OCI-LY3 (cell line): ENCODE results near the gene TRPV6.

Experiments
- H2AFZ ChIP-seq: fragments of 200-600, 300-600 bp; shearing (Covaris generic); 2 replicates; pipeline ENCODE4 v1.6.0; 2014; ENCODE audit warnings: antibody characterized with exemption, low read depth, low read length
- H3K27ac ChIP-seq: fragments of 200-600, 300-600 bp; sonication (generic); 2 replicates; pipeline ENCODE4 v1.5.1; 2014; ENCODE audit warnings: mild to moderate bottlenecking, low read length, moderate library complexity, mixed read lengths
- H3K27me3 ChIP-seq: fragments of 200-600, 300-600 bp; sonication (generic); 2 replicates; pipeline ENCODE4 v1.6.1; 2014; ENCODE audit warnings: low read depth, low read length, mixed read lengths
- H3K36me3 ChIP-seq: fragments of 200-600, 300-600 bp; sonication (generic); replicated peaks from 2 replicates; pipeline ENCODE3; 2014; ENCODE audit warnings: low read depth, low read length, mixed read lengths
- H3K4me1 ChIP-seq: fragments of 300-600, 200-600 bp; sonication (generic); 2 replicates; pipeline ENCODE4 v1.6.1; 2014; ENCODE audit warnings: low read length, mixed read lengths
- H3K4me2 ChIP-seq: fragments of 200-600, 300-600 bp; sonication (generic); 2 replicates; pipeline ENCODE4 v1.6.1; 2014; ENCODE audit warnings: low read length, mixed read lengths
- H3K4me3 ChIP-seq: fragments of 300-600, 200-600 bp; sonication (generic); 2 replicates; pipeline ENCODE4 v1.5.1; 2014; ENCODE audit warnings: antibody characterized with exemption, mild to moderate bottlenecking, low read length, moderate library complexity
- H3K79me2 ChIP-seq: fragments of 300-600, 200-600 bp; shearing (Covaris generic); 2 replicates; pipeline ENCODE4 v1.6.1; 2014; ENCODE audit warnings: mild to moderate bottlenecking, low read length, mixed read lengths
- H3K9ac ChIP-seq: fragments of 300-600, 200-600 bp; shearing (Covaris generic); 2 replicates; pipeline ENCODE4 v1.6.0; 2014; ENCODE audit warnings: mild to moderate bottlenecking, low read length, moderate library complexity
- H3K9me3 ChIP-seq: fragments of 200-600, 300-600 bp; shearing (Covaris generic); 2 replicates; pipeline ENCODE4 v1.6.1; 2014; ENCODE audit warnings: low read length, mixed read lengths; ENCODE audit not compliant: insufficient read depth
- H4K20me1 ChIP-seq: fragments of 200-600, 300-600 bp; sonication (generic); 2 replicates; pipeline ENCODE4 v1.6.1; 2016; ENCODE audit warnings: low read length, mixed read lengths; ENCODE audit not compliant: insufficient read depth
- EZH2phosphoT487 ChIP-seq: fragments of 200-600 bp; shearing (Covaris generic); IDR thresholded peaks from 2 replicates; pipeline ENCODE4 v1.6.1; 2018; ENCODE audit warnings: antibody characterized with exemption, mixed run types, low read depth
- TF ChIP-seq, protein P1 (sequence below): fragments of 200-600, 300-600 bp; sonication (generic); IDR thresholded peaks from 2 replicates; pipeline ENCODE4 v1.5.1; 2014; ENCODE audit warnings: antibody characterized with exemption, low read length, low read depth

TRPV6 gene

DNA sequence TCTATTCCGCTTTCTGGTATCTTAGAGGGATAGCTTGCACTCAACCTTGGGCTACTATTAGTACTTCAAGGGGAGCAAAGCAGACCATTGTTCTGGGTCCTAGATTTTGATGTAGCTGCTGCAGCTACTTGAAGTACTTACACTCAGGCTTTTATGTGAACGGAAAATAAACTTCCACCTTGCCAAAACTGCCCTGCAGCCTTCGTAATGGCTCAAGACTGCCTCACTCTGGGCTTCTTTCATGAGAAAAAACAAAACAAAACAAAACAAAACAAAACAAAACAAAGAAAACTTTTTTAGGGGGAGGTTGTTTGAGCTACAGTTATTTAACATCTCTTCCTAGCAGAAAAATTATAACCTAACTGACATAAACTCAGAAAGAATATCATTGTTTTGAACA, 50.1 kb downstream of the TRPV6 start:
- no peak overlapping the region for H3K27ac ChIP-seq
- peaks cover 32% of the 10 kb centered on the region for H3K4me1 ChIP-seq
- no peaks in the 10 kb centered on the region for H3K9me3 ChIP-seq
- no peaks in the 10 kb centered on the region for H3K79me2 ChIP-seq
- H3K27me3 ChIP-seq: no peaks in the 10 kb centered on the region
- no peaks in the 10 kb centered on the region for H3K36me3 ChIP-seq
- no peak overlapping the region for H3K9ac ChIP-seq
- H3K4me3 ChIP-seq: no peak overlapping the region
- H3K4me2 ChIP-seq: no peak overlapping the region
- no peaks in the 10 kb centered on the region for H4K20me1 ChIP-seq
- no peak for TF ChIP-seq EZH2phosphoT487
- TF ChIP-seq, protein P1, sequence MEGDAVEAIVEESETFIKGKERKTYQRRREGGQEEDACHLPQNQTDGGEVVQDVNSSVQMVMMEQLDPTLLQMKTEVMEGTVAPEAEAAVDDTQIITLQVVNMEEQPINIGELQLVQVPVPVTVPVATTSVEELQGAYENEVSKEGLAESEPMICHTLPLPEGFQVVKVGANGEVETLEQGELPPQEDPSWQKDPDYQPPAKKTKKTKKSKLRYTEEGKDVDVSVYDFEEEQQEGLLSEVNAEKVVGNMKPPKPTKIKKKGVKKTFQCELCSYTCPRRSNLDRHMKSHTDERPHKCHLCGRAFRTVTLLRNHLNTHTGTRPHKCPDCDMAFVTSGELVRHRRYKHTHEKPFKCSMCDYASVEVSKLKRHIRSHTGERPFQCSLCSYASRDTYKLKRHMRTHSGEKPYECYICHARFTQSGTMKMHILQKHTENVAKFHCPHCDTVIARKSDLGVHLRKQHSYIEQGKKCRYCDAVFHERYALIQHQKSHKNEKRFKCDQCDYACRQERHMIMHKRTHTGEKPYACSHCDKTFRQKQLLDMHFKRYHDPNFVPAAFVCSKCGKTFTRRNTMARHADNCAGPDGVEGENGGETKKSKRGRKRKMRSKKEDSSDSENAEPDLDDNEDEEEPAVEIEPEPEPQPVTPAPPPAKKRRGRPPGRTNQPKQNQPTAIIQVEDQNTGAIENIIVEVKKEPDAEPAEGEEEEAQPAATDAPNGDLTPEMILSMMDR: no peak
- no peak overlapping the region for H2AFZ ChIP-seq

DNA sequence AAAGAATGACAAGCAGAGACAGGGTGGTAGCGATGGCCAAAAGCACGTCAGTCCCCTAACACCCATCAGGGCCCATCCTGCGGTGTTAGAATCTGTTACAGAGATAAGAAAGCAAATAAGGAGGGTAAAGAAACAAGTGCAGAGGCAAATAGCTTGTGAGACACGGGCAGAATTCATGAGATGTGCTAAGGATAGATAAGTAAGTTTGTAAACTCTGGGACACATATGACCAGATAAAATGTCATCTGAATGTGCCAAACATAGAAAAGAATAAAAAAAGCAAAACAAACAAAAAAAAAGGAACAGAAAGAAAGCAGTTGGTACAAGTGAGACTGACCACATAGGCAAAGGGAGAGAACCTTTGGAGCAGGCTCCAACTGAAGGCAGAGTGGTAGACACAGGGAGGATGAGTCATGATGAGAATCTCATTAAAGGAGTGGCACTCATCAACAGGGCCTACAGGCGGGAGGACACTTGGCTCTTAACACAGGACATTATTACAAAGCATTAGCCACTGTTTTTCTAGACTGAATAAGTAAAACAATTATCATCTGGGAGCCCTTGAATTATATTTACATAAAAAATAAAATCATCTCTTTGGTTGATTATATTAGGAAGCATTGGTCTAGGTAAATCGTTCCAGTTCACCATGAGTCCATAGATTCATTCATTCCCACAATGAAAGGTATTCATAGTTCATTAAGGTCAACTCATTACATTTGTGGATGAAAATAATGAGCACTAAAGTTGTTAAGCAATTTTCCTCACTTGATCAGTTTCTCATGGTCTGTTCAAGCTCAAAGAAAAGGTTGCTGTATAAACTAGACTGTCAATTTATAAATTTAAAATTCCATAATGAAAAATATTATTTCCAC, 52.1 kb downstream of the TRPV6 start:
- H3K36me3 ChIP-seq: no peaks in the 10 kb centered on the region
- H3K4me2 ChIP-seq: 0 out of 2 replicates have a peak overlapping the region, but pooled peaks have one; percentile 18
- no peaks in the 10 kb centered on the region for H3K79me2 ChIP-seq
- no peak overlapping the region for H3K4me3 ChIP-seq
- no peak overlapping the region for H2AFZ ChIP-seq
- TF ChIP-seq EZH2phosphoT487: no peak
- TF ChIP-seq, protein P1: no peak
- peaks cover 32% of the 10 kb centered on the region for H3K4me1 ChIP-seq
- H3K27ac ChIP-seq: no peak overlapping the region
- H3K9ac ChIP-seq: no peak overlapping the region
- no peaks in the 10 kb centered on the region for H4K20me1 ChIP-seq
- H3K9me3 ChIP-seq: no peaks in the 10 kb centered on the region
- no peaks in the 10 kb centered on the region for H3K27me3 ChIP-seq

DNA sequence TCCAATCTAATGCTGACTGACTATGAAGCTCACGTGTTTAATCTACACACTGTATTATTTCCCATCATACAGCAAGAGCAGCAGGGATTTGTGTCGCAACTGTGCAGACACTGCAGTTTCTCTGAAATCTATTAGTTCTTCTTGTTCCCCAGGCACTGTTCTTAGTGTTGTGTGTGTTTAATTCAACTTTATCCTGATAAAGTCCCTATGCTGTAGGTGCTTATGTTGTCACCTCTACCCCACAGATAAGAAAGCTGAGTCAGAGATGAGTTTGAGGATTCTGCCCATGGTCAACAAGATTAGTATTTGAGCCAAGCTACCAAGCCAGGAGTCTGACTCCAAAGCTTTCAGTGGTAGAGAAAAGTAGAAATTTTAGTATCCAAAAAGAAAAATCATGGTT, 53.1 kb downstream of the TRPV6 start:
- TF ChIP-seq, protein P1: no peak
- TF ChIP-seq EZH2phosphoT487: no peak
- H3K36me3 ChIP-seq: no peaks in the 10 kb centered on the region
- H3K4me1 ChIP-seq: peaks cover 32% of the 10 kb centered on the region
- H3K4me2 ChIP-seq: peak overlapping the region; percentile 29
- H3K79me2 ChIP-seq: no peaks in the 10 kb centered on the region
- H3K27me3 ChIP-seq: no peaks in the 10 kb centered on the region
- no peaks in the 10 kb centered on the region for H3K9me3 ChIP-seq
- peak overlapping the region; percentile 25; the same call in 1 of the 2 replicates for H2AFZ ChIP-seq
- H3K4me3 ChIP-seq: no peak overlapping the region
- H3K27ac ChIP-seq: no peak overlapping the region
- no peak overlapping the region for H3K9ac ChIP-seq
- H4K20me1 ChIP-seq: no peaks in the 10 kb centered on the region

DNA sequence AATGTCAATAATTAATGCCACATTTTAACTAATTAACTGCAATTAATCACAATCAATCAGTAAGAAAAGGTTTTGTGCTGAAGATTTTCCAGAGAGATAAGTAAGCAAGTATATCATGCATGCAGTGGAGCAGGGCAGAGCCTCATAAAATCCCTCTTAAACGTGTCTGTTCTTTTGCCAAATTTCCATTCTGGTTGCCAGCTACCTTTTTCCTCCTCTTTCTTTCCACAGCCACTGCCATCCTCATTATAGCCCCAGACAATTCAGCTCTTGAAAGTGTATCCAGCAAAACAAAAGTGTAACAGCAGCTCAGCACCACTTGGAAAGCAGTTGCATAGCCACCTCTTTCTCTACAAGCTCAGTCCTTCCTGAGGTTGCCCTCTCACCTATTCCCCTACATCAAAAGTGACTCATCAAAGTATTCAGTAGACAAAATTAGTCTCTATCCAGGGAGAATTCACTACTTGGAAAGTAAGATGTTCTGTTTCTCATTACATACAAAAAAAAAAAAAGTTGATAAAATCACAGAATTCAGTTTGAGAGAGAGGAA, 57.5 kb downstream of the TRPV6 start:
- Histone ChIP-seq H3K9me3 (no peaks in the 10 kb centered on the region), H3K27ac (no peak overlapping the region), H3K4me3 (no peak overlapping the region), H3K4me1 (peaks cover 23% of the 10 kb centered on the region), H3K9ac (no peak overlapping the region), H3K79me2 (no peaks in the 10 kb centered on the region), H3K4me2 (no peak overlapping the region), H3K27me3 (no peaks in the 10 kb centered on the region), H4K20me1 (no peaks in the 10 kb centered on the region), H2AFZ (no peak overlapping the region), H3K36me3 (no peaks in the 10 kb centered on the region)
- TF ChIP-seq, protein P1: no peak
- TF ChIP-seq EZH2phosphoT487: no peak
